Measurements from ENCODE around the gene ZCWPW1. TPM values are rescaled to one million over a fixed set of nuclear protein-coding genes. Genes with fewer than 3 reads are reported as not detected.
A peak's percentile ranks its signal among the peaks of the same experiment; 100 is the strongest.

The ZCWPW1 gene
- total and polyA plus RNA-seq, 2 of the 13 experiments (the other 11 are each of a cell fraction or from before 2014, with no cell fraction given), result 2.4 to 2.5 TPM

DNA sequence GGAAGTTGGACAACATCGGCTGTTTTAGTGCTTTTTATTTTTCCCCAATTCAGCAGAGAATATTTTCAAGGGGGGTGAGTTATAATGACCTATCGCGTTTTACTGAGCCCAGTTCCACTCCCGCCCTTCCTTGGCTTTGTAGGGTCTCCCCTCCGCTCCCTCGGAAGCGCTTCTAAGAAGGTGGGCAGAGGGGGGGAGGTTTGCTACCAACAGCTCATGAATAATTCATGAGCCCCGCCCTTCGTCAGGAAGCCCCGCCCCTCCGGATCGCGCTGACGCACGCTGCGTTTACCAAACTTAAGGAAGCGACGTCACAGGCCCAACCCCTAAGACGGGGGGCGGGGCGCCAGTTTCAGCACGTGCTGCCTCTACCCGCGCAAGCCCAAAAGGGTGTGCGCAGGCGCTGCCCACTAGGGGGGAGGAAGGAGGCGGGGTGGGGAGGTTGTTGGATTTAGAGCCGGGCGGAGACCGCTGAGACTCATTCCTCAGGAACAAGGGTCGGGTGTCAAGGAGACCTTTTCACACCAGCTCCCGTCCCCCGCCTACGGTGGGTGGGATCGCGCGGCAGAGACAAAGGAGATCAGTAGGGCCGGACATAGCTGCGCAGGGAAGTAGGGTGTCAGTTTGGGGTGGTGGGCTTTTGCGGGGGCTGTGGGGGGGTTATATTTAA is 599 bp upstream of the ZCWPW1 start (continued):
- TF ChIP-seq, protein P1, sequence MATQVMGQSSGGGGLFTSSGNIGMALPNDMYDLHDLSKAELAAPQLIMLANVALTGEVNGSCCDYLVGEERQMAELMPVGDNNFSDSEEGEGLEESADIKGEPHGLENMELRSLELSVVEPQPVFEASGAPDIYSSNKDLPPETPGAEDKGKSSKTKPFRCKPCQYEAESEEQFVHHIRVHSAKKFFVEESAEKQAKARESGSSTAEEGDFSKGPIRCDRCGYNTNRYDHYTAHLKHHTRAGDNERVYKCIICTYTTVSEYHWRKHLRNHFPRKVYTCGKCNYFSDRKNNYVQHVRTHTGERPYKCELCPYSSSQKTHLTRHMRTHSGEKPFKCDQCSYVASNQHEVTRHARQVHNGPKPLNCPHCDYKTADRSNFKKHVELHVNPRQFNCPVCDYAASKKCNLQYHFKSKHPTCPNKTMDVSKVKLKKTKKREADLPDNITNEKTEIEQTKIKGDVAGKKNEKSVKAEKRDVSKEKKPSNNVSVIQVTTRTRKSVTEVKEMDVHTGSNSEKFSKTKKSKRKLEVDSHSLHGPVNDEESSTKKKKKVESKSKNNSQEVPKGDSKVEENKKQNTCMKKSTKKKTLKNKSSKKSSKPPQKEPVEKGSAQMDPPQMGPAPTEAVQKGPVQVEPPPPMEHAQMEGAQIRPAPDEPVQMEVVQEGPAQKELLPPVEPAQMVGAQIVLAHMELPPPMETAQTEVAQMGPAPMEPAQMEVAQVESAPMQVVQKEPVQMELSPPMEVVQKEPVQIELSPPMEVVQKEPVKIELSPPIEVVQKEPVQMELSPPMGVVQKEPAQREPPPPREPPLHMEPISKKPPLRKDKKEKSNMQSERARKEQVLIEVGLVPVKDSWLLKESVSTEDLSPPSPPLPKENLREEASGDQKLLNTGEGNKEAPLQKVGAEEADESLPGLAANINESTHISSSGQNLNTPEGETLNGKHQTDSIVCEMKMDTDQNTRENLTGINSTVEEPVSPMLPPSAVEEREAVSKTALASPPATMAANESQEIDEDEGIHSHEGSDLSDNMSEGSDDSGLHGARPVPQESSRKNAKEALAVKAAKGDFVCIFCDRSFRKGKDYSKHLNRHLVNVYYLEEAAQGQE (IDR thresholded peaks at IDR 0.05; ENCODE audit: borderline replicate concordance in 1 of 2, low read depth in 1 of 2, low read length in 2 of 2), result 0 out of 4 replicates have a peak, but pooled peaks of 1 of the 2 experiments have one; percentile 39
- TF ChIP-seq ZNF441 (CRISPR knock-in tag; IDR thresholded peaks at IDR 0.05; ENCODE audit: borderline replicate concordance), result peak; percentile 35; the same call in 1 of the 2 replicates
- TF ChIP-seq, protein P2, sequence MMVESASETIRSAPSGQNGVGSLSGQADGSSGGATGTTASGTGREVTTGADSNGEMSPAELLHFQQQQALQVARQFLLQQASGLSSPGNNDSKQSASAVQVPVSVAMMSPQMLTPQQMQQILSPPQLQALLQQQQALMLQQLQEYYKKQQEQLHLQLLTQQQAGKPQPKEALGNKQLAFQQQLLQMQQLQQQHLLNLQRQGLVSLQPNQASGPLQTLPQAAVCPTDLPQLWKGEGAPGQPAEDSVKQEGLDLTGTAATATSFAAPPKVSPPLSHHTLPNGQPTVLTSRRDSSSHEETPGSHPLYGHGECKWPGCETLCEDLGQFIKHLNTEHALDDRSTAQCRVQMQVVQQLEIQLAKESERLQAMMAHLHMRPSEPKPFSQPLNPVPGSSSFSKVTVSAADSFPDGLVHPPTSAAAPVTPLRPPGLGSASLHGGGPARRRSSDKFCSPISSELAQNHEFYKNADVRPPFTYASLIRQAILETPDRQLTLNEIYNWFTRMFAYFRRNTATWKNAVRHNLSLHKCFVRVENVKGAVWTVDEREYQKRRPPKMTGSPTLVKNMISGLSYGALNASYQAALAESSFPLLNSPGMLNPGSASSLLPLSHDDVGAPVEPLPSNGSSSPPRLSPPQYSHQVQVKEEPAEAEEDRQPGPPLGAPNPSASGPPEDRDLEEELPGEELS (CRISPR knock-in tag; IDR thresholded peaks at IDR 0.05), result peak; percentile 34; the same call in 1 of the 2 replicates
- TF ChIP-seq ZSCAN20 (CRISPR knock-in tag; IDR thresholded peaks at IDR 0.05; ENCODE audit: borderline replicate concordance), result no peak
- TF ChIP-seq, protein P3, sequence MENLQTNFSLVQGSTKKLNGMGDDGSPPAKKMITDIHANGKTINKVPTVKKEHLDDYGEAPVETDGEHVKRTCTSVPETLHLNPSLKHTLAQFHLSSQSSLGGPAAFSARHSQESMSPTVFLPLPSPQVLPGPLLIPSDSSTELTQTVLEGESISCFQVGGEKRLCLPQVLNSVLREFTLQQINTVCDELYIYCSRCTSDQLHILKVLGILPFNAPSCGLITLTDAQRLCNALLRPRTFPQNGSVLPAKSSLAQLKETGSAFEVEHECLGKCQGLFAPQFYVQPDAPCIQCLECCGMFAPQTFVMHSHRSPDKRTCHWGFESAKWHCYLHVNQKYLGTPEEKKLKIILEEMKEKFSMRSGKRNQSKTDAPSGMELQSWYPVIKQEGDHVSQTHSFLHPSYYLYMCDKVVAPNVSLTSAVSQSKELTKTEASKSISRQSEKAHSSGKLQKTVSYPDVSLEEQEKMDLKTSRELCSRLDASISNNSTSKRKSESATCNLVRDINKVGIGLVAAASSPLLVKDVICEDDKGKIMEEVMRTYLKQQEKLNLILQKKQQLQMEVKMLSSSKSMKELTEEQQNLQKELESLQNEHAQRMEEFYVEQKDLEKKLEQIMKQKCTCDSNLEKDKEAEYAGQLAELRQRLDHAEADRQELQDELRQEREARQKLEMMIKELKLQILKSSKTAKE (CRISPR knock-in tag; IDR thresholded peaks at IDR 0.05; ENCODE audit: borderline replicate concordance), result peak; percentile 31; the same call in 1 of the 2 replicates
- peak; percentile 70; the same call in 1 of the 2 replicates for TF ChIP-seq KDM2A (CRISPR knock-in tag; IDR thresholded peaks at IDR 0.05; ENCODE audit: borderline replicate concordance, low read depth)
- peak; percentile 62; the same call in 1 of the 2 replicates for TF ChIP-seq ZNF44 (CRISPR knock-in tag; IDR thresholded peaks at IDR 0.05)
- no peak for TF ChIP-seq GABPA (IDR thresholded peaks at IDR 0.05; ENCODE audit: low read depth, low read length)
- peak; percentile 87 for TF ChIP-seq GABPA (CRISPR knock-in tag; IDR thresholded peaks at IDR 0.05; ENCODE audit: low read depth)
- TF ChIP-seq, protein P4, sequence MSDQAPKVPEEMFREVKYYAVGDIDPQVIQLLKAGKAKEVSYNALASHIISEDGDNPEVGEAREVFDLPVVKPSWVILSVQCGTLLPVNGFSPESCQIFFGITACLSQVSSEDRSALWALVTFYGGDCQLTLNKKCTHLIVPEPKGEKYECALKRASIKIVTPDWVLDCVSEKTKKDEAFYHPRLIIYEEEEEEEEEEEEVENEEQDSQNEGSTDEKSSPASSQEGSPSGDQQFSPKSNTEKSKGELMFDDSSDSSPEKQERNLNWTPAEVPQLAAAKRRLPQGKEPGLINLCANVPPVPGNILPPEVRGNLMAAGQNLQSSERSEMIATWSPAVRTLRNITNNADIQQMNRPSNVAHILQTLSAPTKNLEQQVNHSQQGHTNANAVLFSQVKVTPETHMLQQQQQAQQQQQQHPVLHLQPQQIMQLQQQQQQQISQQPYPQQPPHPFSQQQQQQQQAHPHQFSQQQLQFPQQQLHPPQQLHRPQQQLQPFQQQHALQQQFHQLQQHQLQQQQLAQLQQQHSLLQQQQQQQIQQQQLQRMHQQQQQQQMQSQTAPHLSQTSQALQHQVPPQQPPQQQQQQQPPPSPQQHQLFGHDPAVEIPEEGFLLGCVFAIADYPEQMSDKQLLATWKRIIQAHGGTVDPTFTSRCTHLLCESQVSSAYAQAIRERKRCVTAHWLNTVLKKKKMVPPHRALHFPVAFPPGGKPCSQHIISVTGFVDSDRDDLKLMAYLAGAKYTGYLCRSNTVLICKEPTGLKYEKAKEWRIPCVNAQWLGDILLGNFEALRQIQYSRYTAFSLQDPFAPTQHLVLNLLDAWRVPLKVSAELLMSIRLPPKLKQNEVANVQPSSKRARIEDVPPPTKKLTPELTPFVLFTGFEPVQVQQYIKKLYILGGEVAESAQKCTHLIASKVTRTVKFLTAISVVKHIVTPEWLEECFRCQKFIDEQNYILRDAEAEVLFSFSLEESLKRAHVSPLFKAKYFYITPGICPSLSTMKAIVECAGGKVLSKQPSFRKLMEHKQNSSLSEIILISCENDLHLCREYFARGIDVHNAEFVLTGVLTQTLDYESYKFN (CRISPR knock-in tag; conservative IDR thresholded peaks at IDR 0.05), result peak; percentile 59; the same call in 1 of the 2 replicates
- TF ChIP-seq FOXJ3 (CRISPR knock-in tag; IDR thresholded peaks at IDR 0.05; ENCODE audit: borderline replicate concordance), result 0 out of 2 replicates have a peak, but pooled peaks have one; percentile 18
- no peak for TF ChIP-seq ZNF629 (CRISPR knock-in tag; conservative IDR thresholded peaks at IDR 0.05)
- TF ChIP-seq, protein P5, sequence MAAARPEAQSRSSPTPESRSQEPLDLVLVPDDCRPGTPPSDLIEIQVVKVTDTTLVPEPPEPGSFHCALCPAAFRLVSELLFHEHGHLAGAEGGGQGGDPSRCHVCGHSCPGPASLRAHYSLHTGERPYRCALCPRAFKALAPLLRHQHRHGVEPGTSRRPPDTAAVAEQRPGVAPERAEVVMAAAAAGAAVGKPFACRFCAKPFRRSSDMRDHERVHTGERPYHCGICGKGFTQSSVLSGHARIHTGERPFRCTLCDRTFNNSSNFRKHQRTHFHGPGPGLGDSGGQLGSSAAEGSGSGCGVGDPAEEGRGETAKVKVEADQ (CRISPR knock-in tag; IDR thresholded peaks at IDR 0.05; ENCODE audit: borderline replicate concordance), result no peak
- peak; percentile 46; the same call in 1 of the 2 replicates for TF ChIP-seq KDM5A (IDR thresholded peaks at IDR 0.05; ENCODE audit: borderline replicate concordance, low read length)
- peak; percentile 21; the same call in 1 of the 2 replicates for TF ChIP-seq HOXA3 (CRISPR knock-in tag; IDR thresholded peaks at IDR 0.05)

Measured in HepG2 (cell line).